H1 (cell line): Measurements from ENCODE around the gene SV2B. TPM values are rescaled to one million over a fixed set of nuclear protein-coding genes. Genes with fewer than 3 reads are reported as not detected.
"Not testable (repeated sequence)": the region's sequence is repeated elsewhere in the genome, so short reads cannot be mapped to it uniquely, and the experiment has no call there.

Experiments
- CTCF ChIA-PET: fragments of 300-600 bp; sonication (Branson Sonifier 250); formaldehyde crosslinking; loops from one replicate; lab custom pipeline; 2021; ENCODE audit not compliant: partially characterized antibody; lab: Charles Lee
- POLR2A ChIA-PET: fragments of 300-600 bp; sonication (Branson Sonifier 250); formaldehyde crosslinking; loops from one replicate; lab custom pipeline; 2021; ENCODE audit warnings: inconsistent platforms; ENCODE audit not compliant: partially characterized antibody; lab: Charles Lee
- DNase-seq, 2 experiments: peaks; one replicate each; pipeline versions ENCODE4 v3.0.0 to v3.0.0-alpha.2; 2010 to 2022; ENCODE audit warnings: low spot score in 2 of 2, low read depth in 1 of 2, mixed read lengths in 1 of 2
- FAIRE-seq: peaks from 2 replicates; lab custom pipeline; 2011; peaks lifted over from hg19 to GRCh38; lab: Jason Lieb, UNC
- H2AFZ ChIP-seq: 2 replicates; pipeline ENCODE4 v1.8.1; 2012; ENCODE audit warnings: low read length, inconsistent platforms
- H2AK5ac ChIP-seq: 2 replicates; pipeline ENCODE4 v1.6.1; 2013; ENCODE audit warnings: low read depth, low read length
- H2BK120ac ChIP-seq: replicated peaks from 2 replicates; pipeline ENCODE3; 2013; ENCODE audit warnings: low read depth, low read length, inconsistent platforms
- H2BK12ac ChIP-seq: 2 replicates; pipeline ENCODE4 v1.6.1; 2013; ENCODE audit warnings: low read depth, low read length
- H2BK15ac ChIP-seq: 2 replicates; pipeline ENCODE4 v1.6.1; 2013; ENCODE audit warnings: low read length
- H2BK20ac ChIP-seq: 2 replicates; pipeline ENCODE4 v1.6.1; 2013; ENCODE audit warnings: low read length
- H2BK5ac ChIP-seq: 2 replicates; pipeline ENCODE4 v1.6.1; 2013; ENCODE audit warnings: low read depth, low read length
- H3K14ac ChIP-seq: 2 replicates; pipeline ENCODE4 v1.6.1; 2013; ENCODE audit warnings: inconsistent platforms; ENCODE audit not compliant: insufficient read length
- H3K18ac ChIP-seq: 2 replicates; pipeline ENCODE4 v1.6.1; 2013; ENCODE audit warnings: low read length; ENCODE audit errors: extremely low read depth
- H3K23ac ChIP-seq: 2 replicates; pipeline ENCODE4 v1.6.1; 2013; ENCODE audit warnings: inconsistent platforms; ENCODE audit not compliant: insufficient read length
- H3K23me2 ChIP-seq: 2 replicates; pipeline ENCODE4 v1.6.1; 2013; ENCODE audit warnings: low read depth, low read length
- H3K27ac ChIP-seq: 2 replicates; pipeline ENCODE4 v1.6.1; 2011; ENCODE audit warnings: low read depth, low read length, inconsistent platforms
- H3K27me3 ChIP-seq, 4 experiments: replicated peaks in 1 of 4; 1 replicate in 1 of 4; 2 replicates in 3 of 4; pipeline versions ENCODE4 v1.6.1 to v1.8.1; 2011 to 2013; ENCODE audit warnings: low read length in 3 of 4, mild to moderate bottlenecking in 3 of 4, inconsistent platforms in 2 of 4, mixed read lengths in 2 of 4, moderate library complexity in 1 of 4; ENCODE audit not compliant: control insufficient read depth in 3 of 4, insufficient read depth in 3 of 4; ENCODE audit errors: extremely low read depth in 1 of 4
- H3K36me3 ChIP-seq, 4 experiments: 2 replicates each; pipeline versions ENCODE4 v1.6.1 to v1.8.1; 2011 to 2013; ENCODE audit warnings: mild to moderate bottlenecking in 4 of 4, low read length in 3 of 4, moderate library complexity in 2 of 4, control low read depth in 1 of 4, inconsistent platforms in 1 of 4; ENCODE audit not compliant: insufficient read depth in 4 of 4, control insufficient read depth in 2 of 4
- H3K4ac ChIP-seq: replicated peaks from 2 replicates; pipeline ENCODE3; 2013; ENCODE audit warnings: low read length, low read depth, mixed read lengths, inconsistent platforms; ENCODE audit not compliant: insufficient read length
- H3K4me1 ChIP-seq, 4 experiments: replicated peaks in 1 of 4; 1 replicate in 1 of 4; 2 replicates in 3 of 4; pipeline versions ENCODE4 v1.6.1 to v1.8.1; 2011 to 2013; ENCODE audit warnings: low read length in 3 of 4, inconsistent platforms in 2 of 4, mixed read lengths in 1 of 4; ENCODE audit not compliant: insufficient read depth in 4 of 4, control insufficient read depth in 3 of 4
- H3K4me2 ChIP-seq, 2 experiments: 2 replicates each; pipeline versions ENCODE4 v1.6.1 to v1.8.1; 2011 to 2013; ENCODE audit warnings: low read depth in 2 of 2, low read length in 2 of 2, control low read depth in 1 of 2, inconsistent platforms in 1 of 2, mild to moderate bottlenecking in 1 of 2; ENCODE audit not compliant: insufficient read depth in 1 of 2
- H3K4me3 ChIP-seq, 4 experiments: fragments of 200-600, 300-600 bp in 1 of 4; sonication (generic), shearing (Covaris generic), sonication (Bioruptor Twin) in 1 of 4; 2 replicates each; pipeline versions ENCODE4 v1.5.1 to v1.8.1; 2011 to 2016; ENCODE audit warnings: low read length in 4 of 4, low read depth in 3 of 4, control low read depth in 2 of 4, inconsistent platforms in 2 of 4, mild to moderate bottlenecking in 2 of 4, mixed read lengths in 1 of 4, moderate library complexity in 1 of 4; ENCODE audit not compliant: insufficient read depth in 2 of 4; ENCODE audit errors: extremely low read depth in 1 of 4
- H3K56ac ChIP-seq: replicated peaks from 2 replicates; pipeline ENCODE3; 2013; ENCODE audit warnings: low read depth, mild to moderate bottlenecking, mixed read lengths, low read length, inconsistent platforms; ENCODE audit not compliant: insufficient read length
- H3K79me1 ChIP-seq: 2 replicates; pipeline ENCODE4 v1.6.1; 2013; ENCODE audit warnings: low read depth, low read length, control low read depth
- H3K79me2 ChIP-seq, 2 experiments: 2 replicates each; pipeline versions ENCODE4 v1.6.1 to v1.8.1; 2012 to 2013; ENCODE audit warnings: low read length in 2 of 2, mild to moderate bottlenecking in 2 of 2, inconsistent platforms in 1 of 2; ENCODE audit not compliant: insufficient read depth in 2 of 2, control insufficient read depth in 1 of 2
- H3K9ac ChIP-seq, 4 experiments: replicated peaks in 1 of 4; 1 replicate in 1 of 4; 2 replicates in 3 of 4; pipeline versions ENCODE4 v1.6.1 to v1.8.1; 2011 to 2013; ENCODE audit warnings: low read depth in 3 of 4, low read length in 3 of 4, control low read depth in 2 of 4, mild to moderate bottlenecking in 2 of 4, moderate library complexity in 2 of 4, inconsistent platforms in 1 of 4; ENCODE audit errors: extremely low read depth in 1 of 4
- H3K9me3 ChIP-seq, 2 experiments: 2 replicates each; pipeline versions ENCODE4 v1.6.1 to v1.8.1; 2012 to 2013; ENCODE audit warnings: mild to moderate bottlenecking in 2 of 2, moderate library complexity in 2 of 2, control low read depth in 1 of 2, inconsistent platforms in 1 of 2, low read depth in 1 of 2, low read length in 1 of 2, mixed read lengths in 1 of 2; ENCODE audit not compliant: insufficient read depth in 2 of 2
- H4K20me1 ChIP-seq, 2 experiments: replicated peaks in 1 of 2; 2 replicates each; pipeline versions ENCODE3 to v1.8.1; 2011 to 2013; ENCODE audit warnings: inconsistent platforms in 2 of 2, low read length in 2 of 2, mild to moderate bottlenecking in 1 of 2; ENCODE audit not compliant: insufficient read depth in 2 of 2, control insufficient read depth in 1 of 2
- H4K5ac ChIP-seq: 2 replicates; pipeline ENCODE4 v1.6.1; 2013; ENCODE audit warnings: low read length, low read depth, mixed read lengths, inconsistent platforms; ENCODE audit not compliant: insufficient read length
- H4K8ac ChIP-seq: 2 replicates; pipeline ENCODE4 v1.8.0; 2013; ENCODE audit warnings: mild to moderate bottlenecking, moderate library complexity, low read length, inconsistent platforms; ENCODE audit not compliant: insufficient read depth; ENCODE audit errors: extremely low read depth
- H4K91ac ChIP-seq: replicated peaks from 2 replicates; pipeline ENCODE3; 2013; ENCODE audit warnings: low read length, mixed read lengths, inconsistent platforms; ENCODE audit not compliant: insufficient read length
- WGBS, 2 experiments: shearing (Covaris generic) in 1 of 2; methylation state at CpG; one replicate each; pipeline versions ENCODE4 v1.1.6 to v1.1.7; 2013 to 2015; ENCODE audit warnings: low lambda C conversion rate in 2 of 2, mixed read lengths in 2 of 2, inconsistent platforms in 1 of 2, low coverage in 1 of 2, missing lambda C conversion rate in 1 of 2; ENCODE audit not compliant: insufficient replicate concordance in 2 of 2, insufficient coverage in 1 of 2, insufficient read length in 1 of 2; ENCODE audit errors: extremely low coverage in 1 of 2, missing lambda C conversion rate in 1 of 2; 5-methylcytosine and 5-hydroxymethylcytosine counted together
- polyA plus RNA-seq, 7 experiments: library from polyadenylated mRNA; depleted of rRNA in 3 of 7; stranded (reverse) in 5 of 7; unstranded in 2 of 7; fragments of >200 nt in 5 of 7; fragments of 200-250 nt in 2 of 7; gene quantifications; 1 replicate in 5 of 7; 2 replicates in 1 of 7; 4 replicates in 1 of 7; pipeline versions ENCODE4 v1.2.1 to v1.2.3, GENCODE V29; 2011 to 2013; ENCODE audit warnings: missing spikeins in 2 of 7, mixed read lengths in 2 of 7
- total RNA-seq: library from RNA; stranded (reverse); fragmentation: NEBNext Ultra II Directional; extraction: Animal tissue kit (Norgen Biotek cat#: 25700); gene quantifications from 2 replicates; pipeline ENCODE4 v1.2.1, GENCODE V29; 2021

SV2B gene
- total and polyA plus RNA-seq, 2 of the 8 experiments (the other 6 are each of a cell fraction or from before 2014, with no cell fraction given) = 0.09 to 0.20 TPM

GRCh38 chr15:91093866-91094265 is 6.2 kb upstream of the SV2B start:
- H2BK15ac ChIP-seq, H2BK12ac ChIP-seq, H3K18ac ChIP-seq, H2BK5ac ChIP-seq, H3K23ac ChIP-seq, H3K14ac ChIP-seq, H3K56ac ChIP-seq, H3K4me2 ChIP-seq, H3K23me2 ChIP-seq, FAIRE-seq, H3K36me3 ChIP-seq, H4K20me1 ChIP-seq, H2BK120ac ChIP-seq, H3K79me1 ChIP-seq, H4K91ac ChIP-seq, H2AFZ ChIP-seq, H3K4me1 ChIP-seq, H2AK5ac ChIP-seq, DNase-seq, H2BK20ac ChIP-seq, H3K4me3 ChIP-seq, H4K5ac ChIP-seq, H3K9ac ChIP-seq, H3K79me2 ChIP-seq, H3K4ac ChIP-seq, POLR2A ChIA-PET, H4K8ac ChIP-seq, CTCF ChIA-PET, H3K27ac ChIP-seq, H3K9me3 ChIP-seq, H3K27me3 ChIP-seq: not testable (repeated sequence)
- WGBS, 2 experiments = 97% methylated on average over 4 of the region's 4 CpGs; no CpG with 5 or more reads in 1 of the 2 experiments
